ENCODE measurements around the gene MAPK4. TPM values are rescaled to one million over a fixed set of nuclear protein-coding genes. Genes with fewer than 3 reads are reported as not detected.
"Not testable (repeated sequence)": the region's sequence is repeated elsewhere in the genome, so short reads cannot be mapped to it uniquely, and the experiment has no call there.

Gene MAPK4
- total RNA-seq, 1 donor from 2014 or later = not detected

GRCh38 chr18:50590593-50590992, 30.7 kb downstream of the MAPK4 start:
- Mint-ChIP-seq H3K27me3 (no peaks in the 10 kb centered on the region), H3K27ac (no peak overlapping the region), H3K4me1 (no peaks in the 10 kb centered on the region), H3K9me3 (peaks cover 1% of the 10 kb centered on the region), H3K36me3 (ENCODE audit: low read depth) (no peaks in the 10 kb centered on the region), H3K4me3 (no peak overlapping the region)
- no peak for DNase-seq
- intact Hi-C loops (cut with micrococcal nuclease) = no loop called here

- Mint-ChIP-seq H3K9me3 (no peaks in the 10 kb centered on the region), H3K27me3 (peaks cover 2% of the 10 kb centered on the region), H3K27ac (no peak overlapping the region), H3K36me3 (ENCODE audit: low read depth) (no peaks in the 10 kb centered on the region), H3K4me3 (no peak overlapping the region), H3K4me1 (no peaks in the 10 kb centered on the region)
- no peak for DNase-seq
- intact Hi-C loops (cut with micrococcal nuclease) = no loop called here
Measured at GRCh38 chr18:50594012-50594411, 34.1 kb downstream of the MAPK4 start.

- Mint-ChIP-seq H3K36me3 (ENCODE audit: low read depth) (no peaks in the 10 kb centered on the region), H3K27me3 (peaks cover 2% of the 10 kb centered on the region), H3K9me3 (no peaks in the 10 kb centered on the region), H3K4me1 (no peaks in the 10 kb centered on the region), H3K4me3 (no peak overlapping the region), H3K27ac (no peak overlapping the region)
- DNase-seq = no peak
- intact Hi-C loops (cut with micrococcal nuclease) = no loop called here
Measured at GRCh38 chr18:50594942-50595341, 35.1 kb downstream of the MAPK4 start.

- no peaks in the 10 kb centered on the region for H3K36me3 Mint-ChIP-seq (ENCODE audit: low read depth)
- no peak for DNase-seq
- H3K9me3 Mint-ChIP-seq = no peaks in the 10 kb centered on the region
- no peak overlapping the region for H3K4me3 Mint-ChIP-seq
- H3K27ac Mint-ChIP-seq = no peak overlapping the region
- H3K4me1 Mint-ChIP-seq = no peaks in the 10 kb centered on the region
- intact Hi-C loops (cut with micrococcal nuclease) = no loop called here
- peaks cover 2% of the 10 kb centered on the region for H3K27me3 Mint-ChIP-seq
Measured at GRCh38 chr18:50602466-50602865, 42.6 kb downstream of the MAPK4 start.

GRCh38 chr18:50606609-50607008, 46.7 kb downstream of the MAPK4 start:
- Mint-ChIP-seq H3K36me3 (ENCODE audit: low read depth) (no peaks in the 10 kb centered on the region), H3K4me3 (no peak overlapping the region), H3K4me1 (no peaks in the 10 kb centered on the region), H3K9me3 (peaks cover 3% of the 10 kb centered on the region), H3K27ac (no peak overlapping the region), H3K27me3 (no peaks in the 10 kb centered on the region)
- no peak for DNase-seq
- intact Hi-C loops (cut with micrococcal nuclease) = no loop called here

GRCh38 chr18:50607378-50607926, 47.6 kb downstream of the MAPK4 start:
- Mint-ChIP-seq H3K27me3 (no peaks in the 10 kb centered on the region), H3K4me1 (no peaks in the 10 kb centered on the region), H3K36me3 (ENCODE audit: low read depth) (no peaks in the 10 kb centered on the region), H3K4me3 (no peak overlapping the region), H3K9me3 (peaks cover 3% of the 10 kb centered on the region), H3K27ac (no peak overlapping the region)
- no peak for DNase-seq
- intact Hi-C loops (cut with micrococcal nuclease) = no loop called here

GRCh38 chr18:50609171-50609570, 49.3 kb downstream of the MAPK4 start:
- H3K4me3 Mint-ChIP-seq; H3K9me3 Mint-ChIP-seq; H3K4me1 Mint-ChIP-seq; DNase-seq; intact Hi-C loops (cut with micrococcal nuclease); H3K27ac Mint-ChIP-seq; H3K36me3 Mint-ChIP-seq (ENCODE audit: low read depth); H3K27me3 Mint-ChIP-seq: not testable (repeated sequence)

- H3K27ac Mint-ChIP-seq = no peak overlapping the region
- intact Hi-C loops (cut with micrococcal nuclease) = no loop called here
- H3K36me3 Mint-ChIP-seq (ENCODE audit: low read depth) = no peaks in the 10 kb centered on the region
- DNase-seq = no peak
- peaks cover 3% of the 10 kb centered on the region for H3K9me3 Mint-ChIP-seq
- no peak overlapping the region for H3K4me3 Mint-ChIP-seq
- no peaks in the 10 kb centered on the region for H3K4me1 Mint-ChIP-seq
- peaks cover 2% of the 10 kb centered on the region for H3K27me3 Mint-ChIP-seq
Measured at GRCh38 chr18:50610349-50610748, 50.5 kb downstream of the MAPK4 start.

- H3K9me3 Mint-ChIP-seq = peaks cover 3% of the 10 kb centered on the region
- no peaks in the 10 kb centered on the region for H3K36me3 Mint-ChIP-seq (ENCODE audit: low read depth)
- intact Hi-C loops (cut with micrococcal nuclease) = no loop called here
- DNase-seq = no peak
- peaks cover 2% of the 10 kb centered on the region for H3K27me3 Mint-ChIP-seq
- H3K27ac Mint-ChIP-seq = no peak overlapping the region
- no peaks in the 10 kb centered on the region for H3K4me1 Mint-ChIP-seq
- H3K4me3 Mint-ChIP-seq = no peak overlapping the region
Measured at GRCh38 chr18:50611529-50611941, 51.6 kb downstream of the MAPK4 start.

- H3K27me3 Mint-ChIP-seq = peaks cover 2% of the 10 kb centered on the region
- H3K4me1 Mint-ChIP-seq = no peaks in the 10 kb centered on the region
- no peaks in the 10 kb centered on the region for H3K36me3 Mint-ChIP-seq (ENCODE audit: low read depth)
- no peak overlapping the region for H3K27ac Mint-ChIP-seq
- H3K9me3 Mint-ChIP-seq = no peaks in the 10 kb centered on the region
- intact Hi-C loops (cut with micrococcal nuclease) = no loop called here
- DNase-seq = no peak
- no peak overlapping the region for H3K4me3 Mint-ChIP-seq
Measured at GRCh38 chr18:50614838-50615237, 55.0 kb downstream of the MAPK4 start.

- intact Hi-C loops (cut with micrococcal nuclease) = no loop called here
- Mint-ChIP-seq H3K36me3 (ENCODE audit: low read depth) (no peaks in the 10 kb centered on the region), H3K9me3 (no peaks in the 10 kb centered on the region), H3K27me3 (peaks cover 2% of the 10 kb centered on the region), H3K4me3 (no peak overlapping the region), H3K27ac (no peak overlapping the region), H3K4me1 (no peaks in the 10 kb centered on the region)
- no peak for DNase-seq
Measured at GRCh38 chr18:50616484-50617048, 56.7 kb downstream of the MAPK4 start.

GRCh38 chr18:50619861-50620275, 60.0 kb downstream of the MAPK4 start:
- DNase-seq = no peak
- Mint-ChIP-seq H3K36me3 (ENCODE audit: low read depth) (no peaks in the 10 kb centered on the region), H3K4me3 (no peak overlapping the region), H3K4me1 (no peaks in the 10 kb centered on the region), H3K27ac (no peak overlapping the region), H3K27me3 (peaks cover 15% of the 10 kb centered on the region), H3K9me3 (no peaks in the 10 kb centered on the region)
- intact Hi-C loops (cut with micrococcal nuclease) = no loop called here

- no peak overlapping the region for H3K27ac Mint-ChIP-seq
- no peaks in the 10 kb centered on the region for H3K36me3 Mint-ChIP-seq (ENCODE audit: low read depth)
- no peak overlapping the region for H3K4me3 Mint-ChIP-seq
- H3K9me3 Mint-ChIP-seq = no peaks in the 10 kb centered on the region
- intact Hi-C loops (cut with micrococcal nuclease) = no loop called here
- no peaks in the 10 kb centered on the region for H3K4me1 Mint-ChIP-seq
- DNase-seq = no peak
- H3K27me3 Mint-ChIP-seq = peaks cover 14% of the 10 kb centered on the region
Measured at GRCh38 chr18:50620319-50620718, 60.4 kb downstream of the MAPK4 start.

GRCh38 chr18:50621366-50621765, 61.5 kb downstream of the MAPK4 start:
- Mint-ChIP-seq H3K4me3 (no peak overlapping the region), H3K27me3 (peaks cover 14% of the 10 kb centered on the region), H3K27ac (no peak overlapping the region), H3K4me1 (no peaks in the 10 kb centered on the region), H3K36me3 (ENCODE audit: low read depth) (no peaks in the 10 kb centered on the region), H3K9me3 (no peaks in the 10 kb centered on the region)
- DNase-seq = no peak
- intact Hi-C loops (cut with micrococcal nuclease) = no loop called here

GRCh38 chr18:50622320-50622719, 62.4 kb downstream of the MAPK4 start:
- DNase-seq = no peak
- H3K27me3 Mint-ChIP-seq = peaks cover 14% of the 10 kb centered on the region
- no peaks in the 10 kb centered on the region for H3K9me3 Mint-ChIP-seq
- H3K36me3 Mint-ChIP-seq (ENCODE audit: low read depth) = no peaks in the 10 kb centered on the region
- intact Hi-C loops (cut with micrococcal nuclease) = no loop called here
- no peak overlapping the region for H3K27ac Mint-ChIP-seq
- no peaks in the 10 kb centered on the region for H3K4me1 Mint-ChIP-seq
- H3K4me3 Mint-ChIP-seq = no peak overlapping the region
